ENCODE measurements around the gene SLC38A5.
"Not testable (repeated sequence)": the region's sequence is repeated elsewhere in the genome, so short reads cannot be mapped to it uniquely, and the experiment has no call there.

The SLC38A5 gene

DNA sequence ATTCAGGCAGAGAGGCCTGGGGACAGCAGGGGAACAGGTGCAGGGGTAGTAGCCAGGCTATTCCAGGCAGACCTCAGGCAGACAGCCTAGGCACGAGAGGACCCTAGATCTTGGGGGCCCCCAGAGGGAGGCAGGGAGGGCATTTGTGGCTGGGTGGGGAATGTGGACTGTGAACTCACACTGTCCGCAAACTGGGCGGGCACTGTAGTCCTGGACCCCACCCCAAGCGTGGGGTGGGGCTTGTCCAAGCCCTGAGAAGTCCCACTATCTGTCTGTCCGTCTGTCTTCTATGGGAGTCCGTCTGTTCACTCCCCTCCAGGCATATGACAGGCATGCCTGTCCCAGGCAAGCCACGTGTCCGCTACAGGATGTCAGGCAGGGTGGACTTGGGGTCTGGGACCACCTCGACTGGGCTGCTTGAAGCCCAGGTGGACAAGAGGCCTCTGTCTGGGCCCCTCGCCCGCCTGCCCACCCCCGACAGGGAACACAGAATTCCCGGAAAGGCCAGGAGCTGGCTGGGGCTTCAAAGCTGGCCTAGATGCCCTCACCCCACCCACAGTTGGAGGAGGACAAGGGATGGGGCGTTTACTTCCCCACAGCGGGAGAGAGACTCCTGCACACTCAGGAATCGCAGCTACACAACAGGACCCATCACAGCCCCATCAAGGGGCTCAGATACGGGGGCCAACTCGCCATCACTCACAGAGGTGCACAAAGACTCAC is at the start of gene SLC38A5:
TSS of gene SLC38A5 (minus strand) at position 151 of the 723 bp plus-strand sequence. CDS start 2,336 bp downstream, outside the sequence.
- DNase-seq (ENCODE audit: low spot score), result no peak

GRCh38 chrX:48519481-48519880 is 49.4 kb upstream of the SLC38A5 start:
- DNase-seq (ENCODE audit: low spot score), result not testable (repeated sequence)

GRCh38 chrX:48516987-48517386 is 46.9 kb upstream of the SLC38A5 start:
- no peak for DNase-seq (ENCODE audit: low spot score)

DNA sequence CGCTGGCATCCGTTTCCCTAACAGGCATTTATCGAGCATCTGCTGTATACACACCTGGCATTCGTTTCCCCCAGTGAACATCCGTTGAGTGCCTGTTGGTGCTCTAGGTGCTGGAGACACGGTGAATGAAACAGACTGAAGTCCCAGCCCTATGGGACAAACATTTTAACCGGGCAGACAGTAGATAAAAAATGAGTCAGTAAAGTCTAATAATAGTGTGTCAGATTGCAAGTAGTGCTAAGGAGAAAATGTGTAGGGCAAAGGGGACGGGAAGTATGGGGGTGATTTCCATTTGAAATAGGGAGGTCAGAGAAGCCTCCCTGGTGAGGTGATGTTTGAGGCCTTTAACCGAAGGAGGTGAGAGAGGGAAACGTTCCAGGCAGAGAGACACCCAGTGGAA is 46.2 kb upstream of the SLC38A5 start:
- no peak for DNase-seq (ENCODE audit: low spot score)

DNA sequence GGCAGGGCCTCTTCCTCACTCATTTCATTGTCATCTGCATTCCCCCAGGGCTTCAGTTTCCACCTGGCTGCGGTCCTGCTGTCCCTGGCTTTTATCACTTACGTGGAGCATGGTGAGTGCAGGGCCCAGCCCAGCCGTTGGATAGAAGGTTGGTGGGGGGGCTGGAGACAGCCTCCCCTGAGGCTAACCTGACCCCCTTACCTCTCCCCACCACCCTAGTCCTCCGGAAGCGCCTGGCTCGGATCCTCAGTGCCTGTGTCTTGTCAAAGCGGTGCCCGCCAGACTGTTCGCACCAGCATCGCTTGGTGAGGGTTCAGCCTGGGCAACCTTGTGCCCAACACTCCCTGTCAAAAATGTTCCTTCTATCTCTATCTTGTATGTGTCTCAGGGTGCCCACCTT is 45.8 kb upstream of the SLC38A5 start:
- no peak for DNase-seq (ENCODE audit: low spot score)

DNA sequence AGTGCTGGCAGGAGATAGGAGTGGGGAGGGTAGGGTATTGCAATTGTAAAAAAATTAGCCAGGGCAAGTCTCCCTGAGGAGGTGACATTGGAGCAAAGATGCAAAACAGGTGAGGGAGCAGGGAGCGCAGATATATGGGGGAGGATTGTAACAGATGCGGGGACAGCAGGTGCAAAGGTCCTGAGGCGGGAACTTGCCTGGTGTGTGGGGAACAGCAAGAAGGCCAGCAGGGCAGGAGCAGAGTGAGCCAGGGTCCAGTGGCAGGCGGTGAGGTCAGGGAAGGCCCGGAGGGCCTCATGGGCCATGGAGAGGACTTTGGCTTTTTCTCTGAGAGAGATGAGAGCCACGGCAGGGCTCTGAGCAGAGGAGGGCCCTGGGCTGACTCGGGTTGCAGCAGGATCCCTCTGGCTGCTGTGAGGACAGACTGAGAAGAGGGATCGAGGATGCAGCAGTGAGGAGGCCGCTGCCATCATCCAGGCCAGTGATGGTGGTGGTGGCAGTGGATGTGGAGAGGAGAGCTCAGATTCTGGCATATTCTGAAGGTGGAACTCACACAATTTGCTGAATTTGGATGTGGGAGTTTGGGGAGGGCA is 44.9 kb upstream of the SLC38A5 start:
- no peak for DNase-seq (ENCODE audit: low spot score)

GRCh38 chrX:48514126-48514806 is 44.2 kb upstream of the SLC38A5 start:
- DNase-seq (ENCODE audit: low spot score), result no peak

GRCh38 chrX:48513670-48514069 is 43.6 kb upstream of the SLC38A5 start:
- DNase-seq (ENCODE audit: low spot score), result no peak

DNA sequence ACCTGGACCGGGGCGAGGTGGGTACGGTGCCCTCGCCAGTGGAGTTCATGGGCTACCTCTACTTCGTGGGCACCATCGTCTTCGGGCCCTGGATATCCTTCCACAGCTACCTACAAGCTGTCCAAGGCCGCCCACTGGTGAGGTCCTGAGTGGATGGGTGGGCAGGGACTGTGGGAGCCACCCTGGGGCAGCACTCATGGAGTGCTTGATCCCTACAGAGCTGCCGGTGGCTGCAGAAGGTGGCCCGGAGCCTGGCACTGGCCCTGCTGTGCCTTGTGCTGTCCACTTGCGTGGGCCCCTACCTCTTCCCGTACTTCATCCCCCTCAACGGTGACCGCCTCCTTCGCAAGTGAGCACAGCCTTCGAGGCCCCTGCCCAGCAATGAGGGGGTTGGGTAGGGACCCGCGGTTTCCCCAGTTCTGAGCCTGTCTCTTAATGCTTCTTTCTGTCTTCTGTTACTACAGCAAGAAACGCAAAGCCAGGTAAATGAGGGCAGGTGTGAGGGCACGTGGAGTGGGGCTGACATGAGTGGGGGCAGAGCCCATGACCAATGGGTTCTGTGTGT is 42.4 kb upstream of the SLC38A5 start:
- no peak for DNase-seq (ENCODE audit: low spot score)

GRCh38 chrX:48511560-48511959 is 41.5 kb upstream of the SLC38A5 start:
- no peak for DNase-seq (ENCODE audit: low spot score)

GRCh38 chrX:48509619-48510018 is 39.6 kb upstream of the SLC38A5 start:
- DNase-seq (ENCODE audit: low spot score), result no peak

DNA sequence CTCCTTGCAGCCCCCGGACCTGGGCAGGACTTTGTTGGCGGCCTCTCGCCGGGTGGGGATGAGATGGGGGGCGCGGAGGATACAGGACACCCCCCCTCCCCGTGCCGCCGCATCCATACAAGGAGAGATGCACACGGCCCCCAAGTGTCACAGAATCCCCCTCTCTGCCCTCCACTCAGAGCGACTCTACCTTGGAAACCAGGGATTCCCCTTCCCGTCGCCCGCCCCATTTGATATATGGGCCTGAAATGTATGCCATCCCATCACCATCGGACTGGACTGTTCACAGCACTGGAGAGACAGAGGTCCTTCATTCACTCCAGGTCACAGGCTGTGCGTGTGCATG is 39.2 kb upstream of the SLC38A5 start:
- peak; percentile 3 for DNase-seq (ENCODE audit: low spot score)

- DNase-seq (ENCODE audit: low spot score), result peak; percentile 79
Measured at GRCh38 chrX:48508400-48509244, 38.6 kb upstream of the SLC38A5 start, which contains the start of gene PORCN. TSS of gene PORCN (plus strand) at chrX:48508992. CDS start at chrX:48509821, 829 bp downstream.

- no peak for DNase-seq (ENCODE audit: low spot score)
Measured at GRCh38 chrX:48507246-48507645, 37.2 kb upstream of the SLC38A5 start.

DNA sequence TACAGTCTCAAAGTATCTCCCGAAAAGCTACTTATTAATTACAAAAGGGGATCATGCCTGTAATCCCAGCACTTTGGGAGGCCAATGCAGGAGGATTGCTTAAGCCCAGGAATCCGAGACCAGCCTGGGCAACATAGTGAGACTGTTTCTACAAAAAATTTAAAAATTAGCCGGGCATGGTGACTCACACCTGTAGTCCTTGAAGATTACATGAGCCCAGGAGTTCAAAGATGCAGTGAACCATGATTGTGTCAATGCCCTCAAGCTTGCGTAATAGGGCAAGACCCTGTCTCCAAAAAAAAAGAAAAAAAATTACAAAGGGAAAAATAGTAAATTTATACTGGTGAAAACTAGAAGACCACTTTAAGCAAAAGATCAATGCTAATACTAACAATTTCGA is 35.4 kb upstream of the SLC38A5 start:
- no peak for DNase-seq (ENCODE audit: low spot score)

DNA sequence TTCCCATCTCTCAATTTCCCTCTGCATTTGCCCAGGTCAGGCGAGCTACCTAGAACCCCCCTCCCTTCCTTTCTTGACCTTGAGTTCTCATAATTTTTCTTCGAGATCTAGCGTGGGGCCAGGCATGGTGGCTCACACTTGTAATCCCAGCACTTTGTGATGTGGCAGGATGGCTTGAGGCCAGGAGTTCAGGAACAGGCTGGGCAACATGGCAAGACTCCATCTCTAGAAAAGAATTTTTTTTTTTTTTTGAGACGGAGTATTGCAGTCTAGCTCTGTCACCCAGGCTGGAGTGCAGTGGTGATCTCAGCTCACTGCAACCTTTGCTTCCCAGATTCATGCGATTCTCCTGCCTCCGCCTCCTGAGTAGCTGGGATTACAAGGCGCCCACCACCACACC is 34.2 kb upstream of the SLC38A5 start:
- no peak for DNase-seq (ENCODE audit: low spot score)

- DNase-seq (ENCODE audit: low spot score), result no peak
Measured at GRCh38 chrX:48498374-48498809, 28.3 kb upstream of the SLC38A5 start.

DNA sequence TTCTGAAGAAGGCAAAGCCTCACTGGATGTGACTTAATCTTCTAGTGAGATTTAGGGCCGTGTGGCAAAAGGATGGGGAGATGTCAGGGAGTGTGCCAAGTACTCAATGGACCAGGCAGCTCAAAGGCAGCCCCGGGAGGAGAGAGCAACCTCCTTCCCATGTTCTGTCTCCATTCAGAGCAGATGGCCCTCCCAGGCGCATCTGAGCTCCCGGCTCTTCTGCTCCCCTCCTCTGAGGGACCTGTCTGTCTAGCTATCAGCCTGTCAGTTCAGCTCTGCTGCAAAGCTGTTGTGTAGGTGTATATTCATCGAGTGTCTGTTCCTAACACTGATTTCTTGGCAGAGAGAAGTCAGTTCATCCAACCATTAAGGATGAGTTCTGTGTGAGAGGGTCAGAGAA is 27.8 kb upstream of the SLC38A5 start:
- DNase-seq (ENCODE audit: low spot score), result no peak

GRCh38 chrX:48496660-48497059 is 26.6 kb upstream of the SLC38A5 start:
- DNase-seq (ENCODE audit: low spot score), result no peak

DNA sequence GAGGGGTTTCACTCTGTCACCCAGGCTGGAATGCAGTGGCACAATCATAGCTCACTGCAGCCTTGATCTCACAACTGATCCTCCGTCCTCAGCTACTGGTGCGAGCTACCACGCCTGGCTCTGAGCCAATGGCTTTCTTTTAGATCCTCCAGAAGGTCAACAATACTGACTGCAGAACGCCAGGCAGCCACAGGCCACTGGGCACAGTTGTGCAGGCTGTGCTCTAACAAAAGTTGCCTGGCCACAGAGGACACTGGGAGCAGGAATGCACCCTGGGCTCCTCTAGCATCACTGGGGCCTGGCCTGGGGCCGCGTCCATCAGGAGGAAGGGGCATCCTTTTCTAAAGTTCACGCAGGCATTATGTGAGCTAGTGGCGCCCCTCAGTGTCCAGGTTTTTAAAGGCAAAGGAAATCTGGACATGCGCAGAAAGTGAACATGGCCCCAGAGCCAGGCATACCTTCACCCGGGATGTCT is 23.9 kb upstream of the SLC38A5 start:
- DNase-seq (ENCODE audit: low spot score), result no peak

- no peak for DNase-seq (ENCODE audit: low spot score)
Measured at GRCh38 chrX:48492293-48492910, 22.3 kb upstream of the SLC38A5 start.
